Stimulated activated memory B cell treated with anti-CD40 and anti-IgM and Interleukin-4, amounts not matched to agents 10 μg/mL and 1 μg/mL and 100 μg/mL, for 72 hours (primary cell): Measurements from ENCODE around the gene MEIG1.
A peak's percentile ranks its signal among the peaks of the same experiment; 100 is the strongest.
"Not testable (repeated sequence)": the region's sequence is repeated elsewhere in the genome, so short reads cannot be mapped to it uniquely, and the experiment has no call there.

ENCODE experiments used
- ATAC-seq: fragments of 150-1000 bp; cut with Tn5 transposase; 2 replicates; pipeline ENCODE4 v1.10.0; 2021
- H3K27ac Mint-ChIP-seq: one replicate; pipeline ENCODE4 v1.8.0; 2022; ENCODE audit warnings: mild to moderate bottlenecking, mixed read lengths
- H3K27me3 Mint-ChIP-seq: one replicate; pipeline ENCODE4 v1.8.0; 2022; ENCODE audit warnings: mixed read lengths
- H3K36me3 Mint-ChIP-seq: one replicate; pipeline ENCODE4 v1.8.0; 2022; ENCODE audit warnings: mixed read lengths
- H3K4me1 Mint-ChIP-seq: one replicate; pipeline ENCODE4 v1.8.0; 2022; ENCODE audit warnings: mixed read lengths
- H3K4me3 Mint-ChIP-seq: one replicate; pipeline ENCODE4 v1.8.0; 2022; ENCODE audit warnings: mild to moderate bottlenecking, moderate library complexity, mixed read lengths
- H3K9me3 Mint-ChIP-seq: one replicate; pipeline ENCODE4 v1.8.0; 2022; ENCODE audit warnings: mixed read lengths

MEIG1 gene

DNA sequence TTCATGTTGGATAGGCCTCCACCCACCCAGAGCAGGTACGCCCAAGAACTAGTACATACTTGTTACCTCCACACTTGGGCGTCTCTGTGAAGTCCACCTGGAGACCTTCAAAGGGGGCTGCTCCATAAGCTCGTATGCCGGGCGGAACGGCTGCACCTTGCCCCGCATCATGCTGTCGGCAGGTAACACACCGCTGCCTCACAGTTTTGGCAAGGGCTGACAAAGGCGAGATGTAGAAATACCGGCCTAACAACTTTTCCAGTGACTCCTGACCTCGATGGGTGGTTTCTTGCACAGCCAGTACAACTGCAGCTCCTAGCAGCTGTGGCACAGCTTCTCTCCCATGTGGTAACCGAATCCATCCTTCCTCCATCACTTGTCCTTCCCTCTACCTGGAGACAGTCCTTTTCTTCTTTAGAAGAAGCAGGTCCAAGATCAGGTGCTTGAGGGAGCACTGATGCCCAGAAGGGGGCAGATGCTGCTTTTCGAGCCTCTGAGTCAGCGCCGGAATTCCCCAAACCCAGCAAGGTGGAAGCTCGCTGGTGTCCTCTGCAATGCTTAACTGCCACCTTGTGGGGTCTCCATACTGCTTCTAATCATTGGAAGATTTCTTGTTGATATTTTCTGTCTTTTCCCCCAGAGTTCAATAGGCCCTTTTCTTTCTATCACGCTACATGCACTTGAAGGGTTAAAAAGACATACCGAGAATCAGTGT lies 32.0 kb downstream of the MEIG1 start:
- Mint-ChIP-seq H3K4me1 (peaks cover 12% of the 10 kb centered on the region), H3K27me3 (peaks cover 26% of the 10 kb centered on the region)
- H3K4me3 Mint-ChIP-seq, H3K36me3 Mint-ChIP-seq, ATAC-seq, H3K9me3 Mint-ChIP-seq, H3K27ac Mint-ChIP-seq: not testable (repeated sequence)

- H3K9me3 Mint-ChIP-seq, ATAC-seq: not testable (repeated sequence)
- H3K4me1 Mint-ChIP-seq, result peaks cover 12% of the 10 kb centered on the region
Observed at GRCh38 chr10:14992336-14992735, 33.1 kb downstream of the MEIG1 start.

DNA sequence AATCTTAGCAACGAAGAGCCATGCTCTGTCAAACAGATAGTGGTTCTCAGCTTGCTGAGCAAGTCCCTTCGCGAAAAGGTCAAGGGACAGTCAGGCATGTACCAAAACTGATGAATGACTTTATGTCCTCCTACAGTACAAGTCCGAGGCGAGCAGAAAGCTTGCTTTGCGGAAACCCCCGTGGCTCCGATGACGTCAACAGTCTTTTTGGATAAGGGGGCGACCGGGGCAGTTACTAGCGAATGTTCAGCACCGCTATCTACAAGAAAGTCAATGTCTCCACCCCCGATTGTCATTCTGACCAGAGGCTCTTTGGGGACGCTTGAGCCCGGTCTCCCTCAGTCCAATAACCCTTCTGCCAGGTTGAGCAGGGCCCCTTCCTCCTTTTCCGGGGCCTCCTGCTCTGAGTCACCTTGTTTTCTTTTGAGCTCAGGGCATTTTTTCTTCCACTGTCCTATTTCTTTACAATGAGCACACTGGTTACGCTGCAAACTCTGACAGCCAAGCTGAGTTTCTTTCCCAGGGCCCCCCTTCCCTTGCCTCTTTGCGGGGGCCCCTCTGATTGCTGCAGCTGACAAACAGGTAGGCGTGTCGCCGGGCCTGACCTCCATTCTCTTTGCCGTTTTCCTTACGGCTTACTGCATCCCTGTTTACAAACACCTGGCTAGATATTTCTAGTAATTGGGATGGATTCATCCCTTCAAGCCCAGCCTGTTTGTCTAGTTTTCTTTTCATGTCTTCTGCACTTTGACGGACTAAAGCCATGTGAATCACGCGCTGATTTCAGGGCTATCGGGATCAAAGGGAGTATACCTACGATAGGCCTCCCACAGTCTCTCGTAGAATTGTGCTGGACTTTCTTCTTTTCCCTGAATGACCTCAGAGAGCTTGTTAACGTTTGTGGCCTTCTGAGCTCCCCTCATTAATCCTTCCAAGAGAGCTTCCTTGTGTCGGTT lies 34.6 kb downstream of the MEIG1 start:
- Mint-ChIP-seq H3K27me3 (peaks cover 17% of the 10 kb centered on the region), H3K4me3 (peak overlapping the region; percentile 4), H3K4me1 (peaks cover 12% of the 10 kb centered on the region)
- H3K36me3 Mint-ChIP-seq, ATAC-seq, H3K27ac Mint-ChIP-seq, H3K9me3 Mint-ChIP-seq: not testable (repeated sequence)

More at GRCh38 chr10:14992336-14992735, 33.1 kb downstream of the MEIG1 start:
- not testable (repeated sequence) for H3K36me3 Mint-ChIP-seq, H3K4me3 Mint-ChIP-seq, H3K27ac Mint-ChIP-seq
- peaks cover 17% of the 10 kb centered on the region for H3K27me3 Mint-ChIP-seq

- ATAC-seq, result peak; percentile 39
- H3K4me3 Mint-ChIP-seq, result no peak overlapping the region
- H3K4me1 Mint-ChIP-seq, result peaks cover 12% of the 10 kb centered on the region
- H3K27me3 Mint-ChIP-seq, result peaks cover 17% of the 10 kb centered on the region
- peaks cover 3% of the 10 kb centered on the region for H3K9me3 Mint-ChIP-seq
- H3K27ac Mint-ChIP-seq, result no peak overlapping the region
- no peaks in the 10 kb centered on the region for H3K36me3 Mint-ChIP-seq
Observed at GRCh38 chr10:14995964-14996565, 36.9 kb downstream of the MEIG1 start.

- not testable (repeated sequence) for H3K4me1 Mint-ChIP-seq, H3K36me3 Mint-ChIP-seq
Observed at GRCh38 chr10:15013530-15013929, 54.3 kb downstream of the MEIG1 start.

DNA sequence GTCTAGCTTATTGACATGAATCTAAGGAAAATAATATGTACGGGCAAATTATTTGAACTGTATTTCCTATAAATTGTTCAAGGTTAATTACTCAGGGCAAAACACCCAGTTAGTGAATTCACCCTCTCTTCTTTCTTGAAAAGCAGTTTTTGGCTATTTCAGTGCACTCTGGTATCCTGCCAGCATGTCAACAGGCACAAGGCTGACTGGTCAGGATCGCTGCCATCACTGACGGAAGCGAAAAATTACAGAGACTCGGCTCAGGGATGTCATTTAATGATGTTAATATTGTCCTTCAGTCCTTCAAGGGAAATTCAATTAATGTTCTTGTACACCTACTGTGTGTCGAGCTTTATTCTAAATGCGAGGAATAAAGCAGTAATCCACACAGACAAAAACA lies 56.3 kb downstream of the MEIG1 start:
- no peaks in the 10 kb centered on the region for H3K36me3 Mint-ChIP-seq
- no peaks in the 10 kb centered on the region for H3K9me3 Mint-ChIP-seq
- H3K27ac Mint-ChIP-seq, result no peak overlapping the region
- H3K4me3 Mint-ChIP-seq, result no peak overlapping the region
- H3K4me1 Mint-ChIP-seq, result no peaks in the 10 kb centered on the region
- no peak for ATAC-seq
- peaks cover 24% of the 10 kb centered on the region for H3K27me3 Mint-ChIP-seq

More at GRCh38 chr10:15013530-15013929, 54.3 kb downstream of the MEIG1 start:
- ATAC-seq, H3K4me3 Mint-ChIP-seq, H3K9me3 Mint-ChIP-seq, H3K27ac Mint-ChIP-seq: not testable (repeated sequence)
- H3K27me3 Mint-ChIP-seq, result peaks cover 24% of the 10 kb centered on the region

GRCh38 chr10:15020966-15021365 lies 61.8 kb downstream of the MEIG1 start:
- ATAC-seq, H3K27ac Mint-ChIP-seq, H3K9me3 Mint-ChIP-seq, H3K4me3 Mint-ChIP-seq, H3K36me3 Mint-ChIP-seq, H3K4me1 Mint-ChIP-seq: not testable (repeated sequence)
- peaks cover 11% of the 10 kb centered on the region for H3K27me3 Mint-ChIP-seq
